Adrenal gland (tissue), 12 donors: ENCODE results near the gene SETD3. TPM values are rescaled to one million over a fixed set of nuclear protein-coding genes. Genes with fewer than 3 reads are reported as not detected.

ENCODE experiments used
- DNase-seq, 7 donors: peaks; one replicate each; pipeline ENCODE4 v3.0.0-alpha.2; 2019 to 2020
- H3K27ac ChIP-seq, 5 donors: fragments of 200-600 bp; sonication (generic) in 4 of 5; 1 replicate in 3 of 5; 2 replicates in 2 of 5; pipeline versions ENCODE4 v1.5.1 to v1.8.0; 2016 to 2020; ENCODE audit warnings: mild to moderate bottlenecking in 1 of 5
- H3K27me3 ChIP-seq: fragments of 200-600 bp; 2 replicates; pipeline ENCODE4 v1.8.0; 2021
- H3K36me3 ChIP-seq, 2 donors: fragments of 200-600 bp; replicated peaks in 1 of 2; 1 replicate in 1 of 2; 2 replicates in 1 of 2; pipeline versions ENCODE4 v1.5.1 to v1.8.0; 2018 to 2022
- H3K4me1 ChIP-seq, 2 donors: fragments of 200-600 bp; replicated peaks in 1 of 2; 1 replicate in 1 of 2; 2 replicates in 1 of 2; pipeline versions ENCODE4 v1.5.1 to v1.8.0; 2018 to 2021
- H3K4me3 ChIP-seq, 4 donors: fragments of 200-600 bp; sonication (generic) in 3 of 4; one replicate each; pipeline ENCODE4 v1.5.1; 2016 to 2018
- H3K9me3 ChIP-seq, 3 donors: fragments of 200-600 bp; sonication (generic) in 1 of 3; replicated peaks in 1 of 3; 1 replicate in 2 of 3; 2 replicates in 1 of 3; pipeline versions ENCODE4 v1.5.1 to v1.8.0; 2016 to 2021
- POLR2A ChIP-seq, 2 donors: fragments of 450-650 bp; IDR thresholded peaks; one replicate each; pipeline ENCODE4 v1.6.1; 2017; ENCODE audit warnings: antibody characterized with exemption in 2 of 2, mild to moderate bottlenecking in 2 of 2, moderate library complexity in 1 of 2
- WGBS, 4 donors: extraction: QIAGEN DNeasy Blood & Tissue Kit in 2 of 4; methylation state at CpG; one replicate each; pipeline versions ENCODE4 v1.1.5 to v1.1.7; 2013 to 2017; 5-methylcytosine and 5-hydroxymethylcytosine counted together
- intact Hi-C, 2 donors: fragments of 100-400 bp; cut with DNase I; formaldehyde crosslinking; loops; one replicate each; pipeline versions ENCODE4 v1.14.1 to v1.15.0; 2022 to 2023
- polyA plus RNA-seq, 3 donors: library from polyadenylated mRNA; stranded (reverse); fragments of 200-250 nt in 2 of 3; fragments of 350-450 nt in 1 of 3; fragmentation: Illumina TruSeq in 1 of 3; extraction: RNeasy Lipid Tissue Mini Kit (QIAGEN cat#74804) in 1 of 3; gene quantifications; one replicate each; pipeline ENCODE4 v1.2.3, GENCODE V29; 2013 to 2014
- total RNA-seq, 9 donors: library from RNA; depleted of rRNA in 4 of 9; stranded (reverse); fragments of >200 nt in 4 of 9; fragments of 120-200 nt in 1 of 9; fragmentation: NEBNext Ultra II Directional in 1 of 9; extraction: Animal tissue kit (Norgen Biotek cat#: 25700) in 1 of 9; gene quantifications; one replicate each; pipeline versions ENCODE4 v1.1.0 to v1.2.4, GENCODE V29; 2013 to 2023
- TF ChIP-seq, protein P1 (sequence below), 6 experiments: fragments of 450-650 bp in 4 of 6; fragments of 200-600 bp in 2 of 6; sonication (generic) in 1 of 6; IDR thresholded peaks; 1 replicate in 5 of 6; 2 replicates in 1 of 6; pipeline versions ENCODE4 v1.5.1 to v1.8.0; 2016 to 2021; ENCODE audit warnings: antibody characterized with exemption in 6 of 6, mild to moderate bottlenecking in 2 of 6, moderate library complexity in 1 of 6
- donor health status: healthy with polysubstance abuse.
- donor health status: Bipolar disorder and iron deficiency.
- donor health status: DM: yes; HTN: yes; CAD: no.
- donor health status: DM: no; HTN: no; CAD: no.
- donor health status: DM: no; HTN: no; CAD: no.
- donor health status: DM: yes; HTN: yes; CAD: no.

Gene SETD3
- total and polyA plus RNA-seq, 12 donors: 23.1 to 58.6 (median 44.3) TPM

DNA sequence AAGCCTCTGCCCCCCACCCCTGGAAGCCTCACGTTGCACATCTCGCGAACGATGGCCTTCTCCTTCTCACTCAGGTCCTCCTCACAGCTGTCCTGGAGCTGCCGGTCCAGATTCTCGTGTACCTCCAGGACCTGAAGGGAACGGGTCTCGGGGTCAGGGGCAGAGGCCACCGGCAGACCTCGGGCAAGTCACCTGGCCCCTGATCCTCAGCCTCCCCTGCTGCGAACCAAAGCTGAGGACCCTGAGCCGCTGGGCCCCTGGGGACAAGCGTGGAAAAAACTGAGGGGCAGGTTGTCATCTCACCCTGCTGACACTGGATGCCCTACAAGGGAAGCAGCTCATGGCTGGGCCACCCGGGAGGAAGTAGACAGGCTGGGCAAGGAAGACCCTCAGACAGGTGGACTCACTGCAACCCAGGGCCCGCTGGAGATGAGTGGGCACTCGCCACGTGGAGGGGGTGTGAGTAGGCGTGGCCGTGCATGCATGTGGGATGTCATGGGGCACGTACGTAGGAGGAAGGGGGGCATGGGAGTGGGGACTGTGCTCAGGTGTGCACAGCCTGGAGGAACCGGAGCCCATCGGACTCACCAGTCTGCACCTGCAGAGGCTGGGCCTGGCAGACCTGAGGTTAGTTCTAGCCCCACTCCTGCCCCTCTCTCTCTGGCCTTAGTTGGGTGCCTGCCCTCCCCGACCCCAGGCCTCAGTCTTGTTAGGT lies 35.7 kb upstream of the SETD3 start:
- TF ChIP-seq, protein P1, sequence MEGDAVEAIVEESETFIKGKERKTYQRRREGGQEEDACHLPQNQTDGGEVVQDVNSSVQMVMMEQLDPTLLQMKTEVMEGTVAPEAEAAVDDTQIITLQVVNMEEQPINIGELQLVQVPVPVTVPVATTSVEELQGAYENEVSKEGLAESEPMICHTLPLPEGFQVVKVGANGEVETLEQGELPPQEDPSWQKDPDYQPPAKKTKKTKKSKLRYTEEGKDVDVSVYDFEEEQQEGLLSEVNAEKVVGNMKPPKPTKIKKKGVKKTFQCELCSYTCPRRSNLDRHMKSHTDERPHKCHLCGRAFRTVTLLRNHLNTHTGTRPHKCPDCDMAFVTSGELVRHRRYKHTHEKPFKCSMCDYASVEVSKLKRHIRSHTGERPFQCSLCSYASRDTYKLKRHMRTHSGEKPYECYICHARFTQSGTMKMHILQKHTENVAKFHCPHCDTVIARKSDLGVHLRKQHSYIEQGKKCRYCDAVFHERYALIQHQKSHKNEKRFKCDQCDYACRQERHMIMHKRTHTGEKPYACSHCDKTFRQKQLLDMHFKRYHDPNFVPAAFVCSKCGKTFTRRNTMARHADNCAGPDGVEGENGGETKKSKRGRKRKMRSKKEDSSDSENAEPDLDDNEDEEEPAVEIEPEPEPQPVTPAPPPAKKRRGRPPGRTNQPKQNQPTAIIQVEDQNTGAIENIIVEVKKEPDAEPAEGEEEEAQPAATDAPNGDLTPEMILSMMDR (IDR thresholded peaks at IDR 0.05): no peak
- TF ChIP-seq POLR2A (IDR thresholded peaks at IDR 0.05): no peak
- peak in 2 of 7 donors; percentile 13 to 49 for DNase-seq
- Histone ChIP-seq H3K4me1 (peaks cover 3 to 7% of the 10 kb centered on the region in 2 donors), H3K27me3 (no peaks in the 10 kb centered on the region), H3K9me3 (no peaks in the 10 kb centered on the region), H3K36me3 (peaks cover 0 to 25% of the 10 kb centered on the region in 2 donors), H3K4me3 (no peak overlapping the region), H3K27ac (no peak overlapping the region)
- intact Hi-C loops: loop anchor here in 1 of 2 donors (5.0 kb wide), 1 partner anchor 116 kb away; no protein-coding TSS in a partner anchor
- 72 to 81% (median 75%) methylated on average over 14 to 24 of the region's 24 CpGs for WGBS, 4 donors

GRCh38 chr14:99515301-99516155 lies 34.9 kb upstream of the SETD3 start:
- TF ChIP-seq, protein P1 (IDR thresholded peaks at IDR 0.05): no peak
- TF ChIP-seq POLR2A (IDR thresholded peaks at IDR 0.05): no peak
- Histone ChIP-seq H3K36me3 (peaks cover 0 to 33% of the 10 kb centered on the region in 2 donors), H3K4me1 (peaks cover 3 to 7% of the 10 kb centered on the region in 2 donors), H3K27me3 (no peaks in the 10 kb centered on the region), H3K9me3 (no peaks in the 10 kb centered on the region), H3K27ac (no peak overlapping the region), H3K4me3 (no peak overlapping the region)
- DNase-seq: peak in 3 of 7 donors; percentile 6 to 50 (median 13)
- WGBS, 4 donors: 82 to 100% (median 89%) methylated on average over 2 to 27 of the region's 27 CpGs
- intact Hi-C loops: loop anchor here in 1 of 2 donors (5.0 kb wide), 1 partner anchor 117 kb away; no protein-coding TSS in a partner anchor

DNA sequence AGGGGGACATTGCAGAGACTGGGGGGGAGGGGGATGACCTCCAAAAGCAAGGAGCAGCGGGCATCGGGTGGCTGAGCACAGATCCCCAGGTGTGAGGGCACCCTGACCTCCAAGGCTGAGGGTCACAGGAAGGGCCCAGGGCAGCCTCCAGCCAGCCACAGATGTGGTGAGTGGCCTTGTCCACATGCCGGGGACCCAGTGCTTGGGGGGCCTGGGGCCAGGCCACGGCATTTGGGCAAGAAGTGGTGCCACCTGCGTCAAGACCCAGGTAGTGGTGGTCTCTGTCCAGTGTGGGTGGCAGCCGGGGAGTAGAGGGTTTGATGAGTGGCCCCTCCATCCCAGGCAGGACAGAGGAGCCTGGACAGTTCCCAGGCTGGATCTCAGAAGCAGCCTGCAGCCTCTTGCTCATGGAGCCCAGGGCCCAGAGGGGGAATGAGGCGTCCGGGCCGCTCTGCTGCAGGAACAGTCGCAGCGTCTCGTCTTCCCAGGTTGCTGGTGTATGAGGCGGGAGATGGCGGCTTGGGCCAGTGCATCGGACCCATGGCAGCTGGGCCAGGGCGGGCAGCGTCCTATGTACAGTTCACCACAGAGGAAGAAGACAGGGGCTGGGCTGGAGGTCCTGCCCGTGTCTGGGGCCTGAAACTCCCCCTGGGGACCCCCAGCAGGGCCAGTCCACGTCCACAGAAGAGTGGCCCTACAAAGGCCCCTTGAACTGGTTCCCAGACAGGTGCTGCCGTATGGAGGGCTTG lies 34.1 kb upstream of the SETD3 start:
- H3K27ac ChIP-seq: no peak overlapping the region
- no peak overlapping the region for H3K4me3 ChIP-seq
- DNase-seq: peak in 1 of 7 donors; percentile 50
- intact Hi-C loops: loop anchor here in 1 of 2 donors (5.0 kb wide), 1 partner anchor 118 kb away; no protein-coding TSS in a partner anchor
- no peak for TF ChIP-seq POLR2A (IDR thresholded peaks at IDR 0.05)
- TF ChIP-seq, protein P1 (IDR thresholded peaks at IDR 0.05): no peak
- no peaks in the 10 kb centered on the region for H3K9me3 ChIP-seq
- 85 to 90% (median 88%) methylated on average over 12 to 20 of the region's 20 CpGs for WGBS, 4 donors
- peaks cover 0 to 37% of the 10 kb centered on the region in 2 donors for H3K36me3 ChIP-seq
- H3K27me3 ChIP-seq: no peaks in the 10 kb centered on the region
- H3K4me1 ChIP-seq: peaks cover 3 to 7% of the 10 kb centered on the region in 2 donors
